Right cardiac atrium (tissue), 5 donors: ENCODE measurements around the gene TMEM191B. TPM values are rescaled to one million over a fixed set of nuclear protein-coding genes. Genes with fewer than 3 reads are reported as not detected.
A peak's percentile ranks its signal among the peaks of the same experiment; 100 is the strongest.
"Not testable (repeated sequence)": the region's sequence is repeated elsewhere in the genome, so short reads cannot be mapped to it uniquely, and the experiment has no call there.

Experiments
- ATAC-seq, 2 donors: fragments of 200-7000 bp; cut with Tn5 transposase; one replicate each; pipeline versions ENCODE4 v1.8.0 to v1.9.1; 2020; ENCODE audit warnings: moderate library complexity in 2 of 2, mild to moderate bottlenecking in 1 of 2
- DNase-seq, 3 donors: peaks; one replicate each; pipeline ENCODE4 v3.0.0-alpha.2; 2020
- H3K27ac ChIP-seq: one replicate; pipeline ENCODE4 v1.5.1; 2013; ENCODE audit warnings: mild to moderate bottlenecking, low read length, control low read depth, moderate library complexity
- H3K27me3 ChIP-seq: one replicate; pipeline ENCODE4 v1.6.1; 2013; ENCODE audit not compliant: control insufficient read depth, insufficient read depth
- H3K4me1 ChIP-seq: one replicate; pipeline ENCODE4 v1.6.1; 2013; ENCODE audit warnings: low read length; ENCODE audit not compliant: control insufficient read depth, insufficient read depth
- H3K4me3 ChIP-seq: one replicate; pipeline ENCODE4 v1.5.1; 2013; ENCODE audit warnings: low read length, control low read depth
- H3K9me3 ChIP-seq: one replicate; pipeline ENCODE4 v1.6.1; 2013; ENCODE audit warnings: low read length; ENCODE audit not compliant: control insufficient read depth
- WGBS: extraction: QIAGEN DNeasy Blood & Tissue Kit; methylation state at CpG from one replicate; pipeline ENCODE4 v1.1.7; 2013; 5-methylcytosine and 5-hydroxymethylcytosine counted together
- intact Hi-C, 4 donors: fragments of 100-400 bp; cut with DNase I; formaldehyde crosslinking; loops; one replicate each; pipeline versions ENCODE4 v1.11.0 to v1.14.0; 2022 to 2023
- long read RNA-seq, 4 donors: library from polyadenylated mRNA; unstranded; transcript quantifications; one replicate each; pipeline ENCODE4 v2.0.0, GENCODE V29; 2020 to 2021
- polyA plus RNA-seq: library from polyadenylated mRNA; stranded (reverse); fragments of 200-250 nt; gene quantifications from one replicate; pipeline ENCODE4 v1.2.3, GENCODE V29; 2013
- total RNA-seq, 4 donors: library from RNA; stranded (reverse); fragmentation: NEBNext Ultra II Directional; extraction: Animal tissue kit (Norgen Biotek cat#: 25700); gene quantifications; one replicate each; pipeline ENCODE4 v1.2.1, GENCODE V29; 2021
- donor health status: healthy with polysubstance abuse.
- donor health status: DM: no; HTN: yes; CAD: no.
- donor health status: DM: no; HTN: no; CAD: no.
- donor health status: DM: no; HTN: yes; CAD: no; lungs with severe emphysema.
- donor health status: DM: yes; HTN: yes; CAD: no.

Gene TMEM191B
- total RNA-seq (1 to 10 TPM in 1 of 4 donors, under 1 TPM in 1, not detected in 2; 0.68 to 1.4 TPM), polyA plus RNA-seq (0.27 TPM)
- long read RNA-seq, donor 1, partial matches to known transcripts, result 1 of 1 reads
- long read RNA-seq, donor 1, other reads (novel, unspliced or antisense), result 0 of 1 reads
- long read RNA-seq, donor 2, result 0 reads
- long read RNA-seq, donor 3, result 0 reads
- long read RNA-seq, donor 4, partial matches to known transcripts, result 1 of 1 reads
- long read RNA-seq, donor 4, other reads (novel, unspliced or antisense), result 0 of 1 reads

GRCh38 chr22:18527752-18528596 is at the start of gene TMEM191B:
TSS of gene TMEM191B (plus strand) at chr22:18527802. CDS start at chr22:18527981, 179 bp downstream.
- H3K9me3 ChIP-seq, H3K4me3 ChIP-seq, H3K4me1 ChIP-seq, H3K27me3 ChIP-seq, DNase-seq, H3K27ac ChIP-seq, intact Hi-C loops: not testable (repeated sequence)
- no CpG with 5 or more reads among the region's 65 CpGs for WGBS
- ATAC-seq, result peak; percentile 25 to 36

DNA sequence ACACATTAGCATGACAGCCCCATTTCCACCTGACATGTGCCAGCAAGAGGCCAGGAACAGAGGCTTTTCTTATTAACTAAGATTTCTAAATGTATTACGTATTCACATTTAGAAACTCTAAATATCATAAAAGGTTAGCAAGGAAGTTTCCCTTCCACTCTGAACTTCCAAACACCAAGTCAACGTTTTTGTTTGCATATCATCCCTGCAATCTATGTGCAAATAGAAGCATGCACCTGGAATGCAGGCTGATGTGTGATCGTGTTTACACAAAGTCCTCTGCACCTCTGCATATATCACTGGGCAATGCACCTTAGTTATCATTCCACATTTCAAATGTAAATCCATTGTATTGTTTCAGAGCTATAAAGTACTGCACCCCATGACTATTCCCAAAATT is 31.4 kb upstream of the TMEM191B start:
- ATAC-seq, H3K4me1 ChIP-seq, H3K9me3 ChIP-seq, H3K4me3 ChIP-seq, intact Hi-C loops, H3K27ac ChIP-seq, DNase-seq, H3K27me3 ChIP-seq: not testable (repeated sequence)
- no CpG with 5 or more reads among the region's 3 CpGs for WGBS

DNA sequence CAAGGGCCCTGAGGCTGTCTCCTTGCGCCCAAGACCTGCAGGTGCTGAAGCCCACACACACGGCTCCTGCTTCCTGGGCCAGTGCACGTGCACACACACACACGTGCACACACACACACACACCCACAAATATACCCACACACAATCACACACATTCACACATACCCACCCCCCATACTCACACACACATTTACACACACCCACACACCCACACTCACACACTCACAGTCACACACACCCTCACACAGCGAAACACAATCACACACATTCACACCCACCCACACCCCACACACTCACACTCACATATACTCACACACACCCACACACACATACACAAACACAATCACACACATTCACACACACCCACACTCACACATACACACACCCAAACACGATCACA is 16.3 kb upstream of the TMEM191B start:
- intact Hi-C loops, ATAC-seq, H3K27me3 ChIP-seq, H3K27ac ChIP-seq, DNase-seq, H3K4me1 ChIP-seq, H3K4me3 ChIP-seq, H3K9me3 ChIP-seq: not testable (repeated sequence)
- 74% methylated on average over 6 of the region's 6 CpGs for WGBS

- H3K27ac ChIP-seq, intact Hi-C loops, H3K9me3 ChIP-seq, ATAC-seq, H3K4me3 ChIP-seq, H3K27me3 ChIP-seq, H3K4me1 ChIP-seq: not testable (repeated sequence)
- 51% methylated on average over 5 of the region's 10 CpGs for WGBS
- peak in 2 of 3 donors; percentile 20 to 49 for DNase-seq
These were observed 15.2 kb upstream of the TMEM191B start for GRCh38 chr22:18512378-18512777.

DNA sequence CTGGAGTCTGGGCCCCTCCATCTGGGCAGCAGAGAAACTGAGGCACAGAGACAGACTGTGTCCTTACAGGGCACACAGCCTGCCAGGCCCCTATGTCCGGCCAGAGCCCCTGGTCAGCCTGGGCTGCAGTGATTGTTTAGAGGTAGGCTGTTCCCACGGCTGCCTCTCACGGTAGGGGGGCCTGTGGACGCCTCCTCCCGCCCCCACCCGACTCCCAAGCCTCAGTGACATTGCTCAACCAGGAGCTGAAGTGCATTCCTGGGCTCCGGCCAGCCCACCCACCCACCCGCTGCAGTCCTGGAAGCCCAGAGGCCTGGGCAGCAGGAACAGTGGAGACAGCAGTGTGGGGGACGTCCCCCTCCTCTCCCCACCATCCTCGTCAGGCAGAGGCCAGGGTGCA is 14.1 kb upstream of the TMEM191B start:
- H3K4me1 ChIP-seq, H3K27me3 ChIP-seq, ATAC-seq, H3K27ac ChIP-seq, intact Hi-C loops, H3K9me3 ChIP-seq, H3K4me3 ChIP-seq: not testable (repeated sequence)
- peak in 1 of 3 donors; percentile 47 for DNase-seq
- 29% methylated on average over 6 of the region's 10 CpGs for WGBS

- intact Hi-C loops, H3K4me3 ChIP-seq, ATAC-seq, H3K9me3 ChIP-seq, H3K27ac ChIP-seq, H3K4me1 ChIP-seq, DNase-seq, H3K27me3 ChIP-seq: not testable (repeated sequence)
- WGBS, result no CpG with 5 or more reads among the region's 5 CpGs
These were observed 9.5 kb upstream of the TMEM191B start, which contains the start of gene GGTLC3 for GRCh38 chr22:18518061-18518460. TSS of gene GGTLC3 (minus strand) at chr22:18518161. CDS start at chr22:18517897, 264 bp downstream.

GRCh38 chr22:18522762-18523161 is 4.8 kb upstream of the TMEM191B start:
- DNase-seq, H3K9me3 ChIP-seq, H3K4me1 ChIP-seq, H3K4me3 ChIP-seq, ATAC-seq, H3K27ac ChIP-seq, H3K27me3 ChIP-seq, intact Hi-C loops: not testable (repeated sequence)
- WGBS, result no CpG with 5 or more reads among the region's 6 CpGs

DNA sequence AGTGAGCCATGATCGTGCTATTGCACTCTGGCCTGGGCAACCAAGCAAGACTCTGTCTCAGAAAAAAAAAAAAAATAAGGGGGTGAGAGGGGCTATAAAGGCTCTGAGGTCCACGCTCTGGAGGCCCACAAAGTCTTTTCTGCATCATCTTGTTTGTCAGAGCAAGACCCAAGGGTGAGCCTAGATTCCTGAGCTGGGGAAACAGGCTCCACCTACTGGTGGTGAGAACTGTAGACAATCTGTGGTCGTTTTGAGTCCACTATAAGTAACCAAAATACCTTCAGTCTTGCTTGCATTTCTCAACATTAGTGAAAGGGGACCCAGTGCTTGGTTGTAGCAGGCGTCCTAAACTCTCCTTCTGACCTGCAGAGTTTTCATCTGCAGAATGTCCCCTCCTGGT is 4.3 kb upstream of the TMEM191B start:
- intact Hi-C loops, DNase-seq, H3K4me1 ChIP-seq, H3K4me3 ChIP-seq, H3K9me3 ChIP-seq, H3K27ac ChIP-seq, H3K27me3 ChIP-seq: not testable (repeated sequence)
- WGBS, result no CpG with 5 or more reads among the region's 4 CpGs
- peak in 1 of 2 donors; percentile 44 for ATAC-seq

- H3K27me3 ChIP-seq, H3K9me3 ChIP-seq, H3K4me3 ChIP-seq, intact Hi-C loops, H3K27ac ChIP-seq, H3K4me1 ChIP-seq: not testable (repeated sequence)
- ATAC-seq, result peak; percentile 97 to 98
- peak; percentile 75 to 97 (median 96) for DNase-seq
- WGBS, result under 1% methylated on average over 25 of the region's 66 CpGs
These were observed 1.2 kb downstream of the TMEM191B start for GRCh38 chr22:18528597-18529415.

DNA sequence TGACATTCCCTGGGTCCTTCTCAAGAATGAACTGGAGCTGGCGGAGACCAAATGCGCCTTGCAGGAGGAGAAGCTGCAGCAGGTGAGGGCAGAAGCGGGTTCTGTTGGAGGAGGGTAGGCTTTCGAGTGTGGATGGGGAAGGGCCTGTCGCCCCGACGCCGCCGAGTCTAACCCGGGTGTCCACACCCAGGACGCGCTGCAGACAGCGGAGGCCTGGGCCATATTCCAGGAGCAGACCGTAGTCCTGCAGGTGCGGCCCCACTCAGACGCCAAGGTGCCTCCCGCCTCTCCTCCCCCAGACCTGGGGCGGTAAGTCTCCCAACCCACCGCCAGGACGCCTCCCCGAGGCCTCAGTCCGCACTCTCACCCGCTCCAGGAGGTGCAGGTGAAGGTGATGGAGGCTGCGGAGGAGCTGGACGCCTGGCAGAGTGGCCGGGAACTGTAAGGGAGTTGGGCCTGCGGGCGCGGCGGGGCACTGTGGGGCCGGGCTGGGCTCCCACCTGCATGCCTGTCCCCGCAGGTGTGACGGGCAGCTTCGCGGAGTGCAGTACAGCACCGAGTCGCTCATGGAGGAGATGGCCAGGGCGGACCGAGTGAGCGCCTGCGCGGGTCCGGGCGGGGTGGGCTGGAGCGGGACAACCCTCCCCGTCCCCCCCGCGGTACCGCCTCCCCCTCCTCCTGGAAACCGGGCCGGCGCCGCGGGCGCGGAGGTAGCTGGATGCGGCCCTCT is 2.0 kb downstream of the TMEM191B start:
- H3K27ac ChIP-seq, H3K9me3 ChIP-seq, H3K4me1 ChIP-seq, intact Hi-C loops, H3K4me3 ChIP-seq, H3K27me3 ChIP-seq: not testable (repeated sequence)
- ATAC-seq, result peak; percentile 21 to 63
- DNase-seq, result peak in 2 of 3 donors; percentile 32 to 49
- 6% methylated on average over 12 of the region's 57 CpGs for WGBS
